Liver (tissue), 2 donors: ENCODE results near the gene ITPKC.

ENCODE experiments used
- FOXA1 ChIP-seq: IDR thresholded peaks from 2 replicates; pipeline ENCODE4 v1.6.1; 2016; ENCODE audit warnings: antibody characterized with exemption
- RAD21 ChIP-seq, 2 donors: IDR thresholded peaks; 2 replicates each; pipeline ENCODE4 v1.6.1; 2016; ENCODE audit warnings: antibody characterized with exemption in 2 of 2, mild to moderate bottlenecking in 2 of 2
- SP1 ChIP-seq: IDR thresholded peaks from 2 replicates; pipeline ENCODE4 v1.6.1; 2018; ENCODE audit warnings: antibody characterized with exemption, mild to moderate bottlenecking
- donor health status: healthy.

DNA sequence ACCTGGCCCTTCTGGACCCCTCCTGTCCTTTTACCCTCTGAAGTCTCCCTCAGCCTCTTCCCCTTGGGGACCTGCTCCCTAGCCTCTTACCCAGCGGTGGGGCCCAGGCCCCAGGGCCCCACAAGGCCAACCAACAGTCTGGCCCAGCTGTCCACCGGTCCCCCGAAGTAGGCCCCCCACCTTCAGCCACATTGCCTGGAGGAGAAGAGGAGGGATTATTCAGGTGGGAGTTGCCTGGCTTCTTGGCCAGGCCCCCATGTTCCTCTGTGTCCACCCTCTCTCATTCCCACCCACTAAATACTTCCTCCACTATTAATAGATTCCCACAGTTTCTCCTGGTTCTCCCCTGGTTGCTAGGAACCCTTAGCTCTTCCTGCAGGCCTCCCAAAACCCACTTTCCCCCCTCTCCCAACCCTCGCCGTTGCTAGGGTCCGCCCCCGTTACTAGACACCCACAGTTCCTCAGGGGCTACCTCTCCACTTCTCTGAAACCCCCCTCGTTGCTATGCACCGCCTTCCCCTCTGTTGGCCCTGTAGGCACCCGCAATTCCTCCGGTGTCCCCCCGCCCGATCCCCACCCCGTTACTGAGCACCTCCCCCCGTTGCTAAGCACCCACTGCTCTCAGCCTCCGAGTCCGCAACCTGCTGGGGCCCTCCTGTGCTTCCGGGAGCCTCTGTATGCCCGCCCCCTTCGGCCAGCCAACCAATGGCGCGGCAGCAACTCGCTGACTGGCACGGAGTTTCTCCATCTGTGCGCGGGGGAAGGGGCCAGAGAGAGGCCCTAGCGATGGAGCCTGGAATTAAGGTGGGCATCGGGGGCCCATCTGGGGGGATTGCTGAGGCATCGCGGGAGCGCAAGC is 2.2 kb upstream of the ITPKC start:
- no peak for TF ChIP-seq FOXA1
- TF ChIP-seq RAD21 (IDR thresholded peaks at IDR 0.05), result no peak
- TF ChIP-seq SP1, result no peak
